SK-N-SH treated with all-trans-retinoic acid at 6 μM for 48 hours (cell line): Measurements from ENCODE around the gene COL16A1.

Source experiments
- ATAC-seq: fragments of 200-7000 bp; cut with Tn5 transposase; 3 replicates; pipeline ENCODE4 v1.9.1; 2020; ENCODE audit warnings: mild to moderate bottlenecking, moderate library complexity
- ARNTL ChIP-seq: fragments of 450-650 bp; formaldehyde crosslinking; IDR thresholded peaks from 2 replicates; pipeline ENCODE4 v1.5.0; 2020; ENCODE audit warnings: low read depth, mild to moderate bottlenecking, moderate library complexity, borderline replicate concordance
- BACH2 ChIP-seq: fragments of 250-450 bp; sonication (Bioruptor Pico); IDR thresholded peaks from 2 replicates; pipeline ENCODE4 v1.9.0; 2021; ENCODE audit warnings: mild to moderate bottlenecking, borderline replicate concordance
- CSDC2 ChIP-seq: fragments of 250-450 bp; sonication (Bioruptor Pico); IDR thresholded peaks from 2 replicates; pipeline ENCODE4 v1.5.0; 2020; ENCODE audit warnings: mild to moderate bottlenecking, moderate library complexity
- GLIS3 ChIP-seq: fragments of 250-450 bp; sonication (Bioruptor Pico); IDR thresholded peaks from 2 replicates; pipeline ENCODE4 v1.5.0; 2020; ENCODE audit warnings: mild to moderate bottlenecking, moderate library complexity
- ISL1 ChIP-seq: fragments of 250-450 bp; sonication (Bioruptor Pico); IDR thresholded peaks from 2 replicates; pipeline ENCODE4 v2.1.2; 2022; ENCODE audit warnings: mild to moderate bottlenecking, moderate library complexity
- OSR1 ChIP-seq: fragments of 250-450 bp; sonication (Bioruptor Pico); IDR thresholded peaks from 2 replicates; pipeline ENCODE4 v1.8.0; 2022; ENCODE audit warnings: moderate library complexity, mild to moderate bottlenecking, inconsistent platforms
- PPARA ChIP-seq: fragments of 250-450 bp; sonication (Bioruptor Pico); IDR thresholded peaks from 2 replicates; pipeline ENCODE4 v1.5.0; 2020; ENCODE audit warnings: mild to moderate bottlenecking, borderline replicate concordance
- RARB ChIP-seq: fragments of 250-450 bp; sonication (Bioruptor Pico); IDR thresholded peaks from 2 replicates; pipeline ENCODE4 v1.8.0; 2021; ENCODE audit warnings: mild to moderate bottlenecking, moderate library complexity
- SNAI2 ChIP-seq: fragments of 250-450 bp; sonication (Bioruptor Pico); IDR thresholded peaks from 2 replicates; pipeline ENCODE4 v1.5.0; 2020; ENCODE audit warnings: mild to moderate bottlenecking, moderate library complexity
- TOX ChIP-seq: fragments of 250-450 bp; sonication (Bioruptor Pico); IDR thresholded peaks from 2 replicates; pipeline ENCODE4 v1.8.0; 2021; ENCODE audit warnings: mild to moderate bottlenecking, moderate library complexity, borderline replicate concordance
- ZC3H10 ChIP-seq: fragments of 250-450 bp; sonication (Bioruptor Pico); IDR thresholded peaks from 2 replicates; pipeline ENCODE4 v1.5.1; 2021; ENCODE audit warnings: mild to moderate bottlenecking, moderate library complexity
- ZFP3 ChIP-seq: fragments of 250-450 bp; sonication (Bioruptor Pico); IDR thresholded peaks from 2 replicates; pipeline ENCODE4 v1.5.0; 2020; ENCODE audit warnings: mild to moderate bottlenecking, moderate library complexity
- ZFP30 ChIP-seq: fragments of 450-650 bp; formaldehyde crosslinking; IDR thresholded peaks from 2 replicates; pipeline ENCODE4 v1.5.0; 2022; ENCODE audit warnings: mild to moderate bottlenecking, moderate library complexity
- ZNF565 ChIP-seq: fragments of 450-650 bp; formaldehyde crosslinking; conservative IDR thresholded peaks from 2 replicates; pipeline ENCODE4 v1.5.0; 2020; ENCODE audit warnings: low read depth, mild to moderate bottlenecking, moderate library complexity
- ZNF70 ChIP-seq: fragments of 450-650 bp; formaldehyde crosslinking; IDR thresholded peaks from 2 replicates; pipeline ENCODE4 v1.5.0; 2020; ENCODE audit warnings: mild to moderate bottlenecking, moderate library complexity
- ZNF8 ChIP-seq: fragments of 450-650 bp; formaldehyde crosslinking; IDR thresholded peaks from 2 replicates; pipeline ENCODE4 v1.5.0; 2020; ENCODE audit warnings: mild to moderate bottlenecking, moderate library complexity
- TF ChIP-seq, protein P1 (sequence below): fragments of 250-450 bp; sonication (Bioruptor Pico); IDR thresholded peaks from 2 replicates; pipeline ENCODE4 v1.5.0; 2020; ENCODE audit warnings: mild to moderate bottlenecking, moderate library complexity
- TF ChIP-seq, protein P2 (sequence below): fragments of 250-450 bp; sonication (Bioruptor Pico); IDR thresholded peaks from 2 replicates; pipeline ENCODE4 v1.5.1; 2021; ENCODE audit warnings: mild to moderate bottlenecking, moderate library complexity

The COL16A1 gene

DNA sequence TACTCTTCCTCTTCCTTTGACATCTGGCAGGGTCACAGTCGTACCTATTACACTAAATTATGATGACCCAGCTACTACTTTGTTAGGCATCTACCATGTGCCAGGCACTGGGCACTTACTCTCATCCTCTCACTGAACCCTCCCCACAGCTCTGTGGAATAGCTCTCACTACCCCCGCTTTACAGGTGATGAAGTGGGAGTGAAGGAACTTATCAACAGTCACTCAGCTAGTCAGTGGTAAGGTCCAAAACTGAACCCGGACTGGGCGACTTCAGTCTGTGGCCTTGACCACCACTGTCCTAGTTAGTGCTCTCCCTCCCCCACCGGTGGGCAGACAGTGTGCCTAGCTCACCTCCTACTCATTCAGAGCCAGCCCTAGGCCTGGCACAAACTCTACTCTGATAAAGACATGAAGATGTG is 48.0 kb upstream of the COL16A1 start:
- TF ChIP-seq ARNTL (CRISPR knock-in tag) (no peak), SNAI2 (CRISPR knock-in tag) (no peak), TOX (CRISPR knock-in tag) (no peak), BACH2 (CRISPR knock-in tag) (no peak), OSR1 (no peak), GLIS3 (no peak), ZNF70 (CRISPR knock-in tag) (no peak), ISL1 (CRISPR knock-in tag) (no peak), ZFP30 (CRISPR knock-in tag) (no peak), ZNF565 (CRISPR knock-in tag) (no peak), ZFP3 (no peak), PPARA (CRISPR knock-in tag) (no peak)
- TF ChIP-seq, protein P1, sequence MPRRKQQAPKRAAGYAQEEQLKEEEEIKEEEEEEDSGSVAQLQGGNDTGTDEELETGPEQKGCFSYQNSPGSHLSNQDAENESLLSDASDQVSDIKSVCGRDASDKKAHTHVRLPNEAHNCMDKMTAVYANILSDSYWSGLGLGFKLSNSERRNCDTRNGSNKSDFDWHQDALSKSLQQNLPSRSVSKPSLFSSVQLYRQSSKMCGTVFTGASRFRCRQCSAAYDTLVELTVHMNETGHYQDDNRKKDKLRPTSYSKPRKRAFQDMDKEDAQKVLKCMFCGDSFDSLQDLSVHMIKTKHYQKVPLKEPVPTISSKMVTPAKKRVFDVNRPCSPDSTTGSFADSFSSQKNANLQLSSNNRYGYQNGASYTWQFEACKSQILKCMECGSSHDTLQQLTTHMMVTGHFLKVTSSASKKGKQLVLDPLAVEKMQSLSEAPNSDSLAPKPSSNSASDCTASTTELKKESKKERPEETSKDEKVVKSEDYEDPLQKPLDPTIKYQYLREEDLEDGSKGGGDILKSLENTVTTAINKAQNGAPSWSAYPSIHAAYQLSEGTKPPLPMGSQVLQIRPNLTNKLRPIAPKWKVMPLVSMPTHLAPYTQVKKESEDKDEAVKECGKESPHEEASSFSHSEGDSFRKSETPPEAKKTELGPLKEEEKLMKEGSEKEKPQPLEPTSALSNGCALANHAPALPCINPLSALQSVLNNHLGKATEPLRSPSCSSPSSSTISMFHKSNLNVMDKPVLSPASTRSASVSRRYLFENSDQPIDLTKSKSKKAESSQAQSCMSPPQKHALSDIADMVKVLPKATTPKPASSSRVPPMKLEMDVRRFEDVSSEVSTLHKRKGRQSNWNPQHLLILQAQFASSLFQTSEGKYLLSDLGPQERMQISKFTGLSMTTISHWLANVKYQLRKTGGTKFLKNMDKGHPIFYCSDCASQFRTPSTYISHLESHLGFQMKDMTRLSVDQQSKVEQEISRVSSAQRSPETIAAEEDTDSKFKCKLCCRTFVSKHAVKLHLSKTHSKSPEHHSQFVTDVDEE (CRISPR knock-in tag) = no peak
- TF ChIP-seq, all 23 proteins: peak for 0

DNA sequence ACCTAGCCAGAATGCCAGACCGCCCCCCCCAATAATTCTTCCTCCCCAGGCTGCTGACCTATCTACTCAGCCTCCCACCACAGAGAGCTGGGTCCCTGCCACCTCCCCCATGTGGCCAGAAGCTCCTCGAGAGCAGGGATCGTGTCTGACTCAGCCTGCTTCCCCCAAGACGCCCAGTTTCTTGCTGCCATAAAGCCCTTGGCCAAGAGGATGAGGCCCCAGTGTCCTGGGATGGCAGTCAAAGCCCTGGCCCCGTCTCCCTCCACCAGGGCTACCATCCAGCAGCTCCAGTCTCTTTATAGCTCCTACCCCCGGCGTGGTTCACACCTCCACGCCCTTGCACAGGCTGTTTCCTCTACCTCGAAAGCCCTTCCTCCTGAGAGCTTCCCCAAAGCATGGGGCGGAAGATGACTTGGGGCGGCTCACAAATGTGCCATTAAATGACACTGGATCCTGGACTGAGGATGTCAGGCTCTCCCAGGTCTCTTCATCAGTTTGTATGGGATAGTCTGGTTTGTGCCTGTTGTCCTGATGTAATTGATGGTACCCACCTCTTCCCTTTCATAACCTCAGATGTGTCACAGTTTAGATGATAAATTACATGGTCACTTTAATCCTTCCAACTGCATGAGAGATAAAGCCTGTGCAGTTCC is 47.2 kb upstream of the COL16A1 start:
- peak; percentile 12; the same call in 2 of the 3 replicates for ATAC-seq
- no peak for TF ChIP-seq ZNF8
- TF ChIP-seq OSR1 = no peak
- TF ChIP-seq CSDC2 = no peak
- no peak for TF ChIP-seq RARB (CRISPR knock-in tag)
- TF ChIP-seq, protein P2, sequence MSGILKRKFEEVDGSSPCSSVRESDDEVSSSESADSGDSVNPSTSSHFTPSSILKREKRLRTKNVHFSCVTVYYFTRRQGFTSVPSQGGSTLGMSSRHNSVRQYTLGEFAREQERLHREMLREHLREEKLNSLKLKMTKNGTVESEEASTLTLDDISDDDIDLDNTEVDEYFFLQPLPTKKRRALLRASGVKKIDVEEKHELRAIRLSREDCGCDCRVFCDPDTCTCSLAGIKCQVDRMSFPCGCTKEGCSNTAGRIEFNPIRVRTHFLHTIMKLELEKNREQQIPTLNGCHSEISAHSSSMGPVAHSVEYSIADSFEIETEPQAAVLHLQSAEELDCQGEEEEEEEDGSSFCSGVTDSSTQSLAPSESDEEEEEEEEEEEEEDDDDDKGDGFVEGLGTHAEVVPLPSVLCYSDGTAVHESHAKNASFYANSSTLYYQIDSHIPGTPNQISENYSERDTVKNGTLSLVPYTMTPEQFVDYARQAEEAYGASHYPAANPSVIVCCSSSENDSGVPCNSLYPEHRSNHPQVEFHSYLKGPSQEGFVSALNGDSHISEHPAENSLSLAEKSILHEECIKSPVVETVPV (CRISPR knock-in tag) = no peak

More for the DNA sequence above, 48.0 kb upstream of the COL16A1 start:
- ATAC-seq = no peak

DNA sequence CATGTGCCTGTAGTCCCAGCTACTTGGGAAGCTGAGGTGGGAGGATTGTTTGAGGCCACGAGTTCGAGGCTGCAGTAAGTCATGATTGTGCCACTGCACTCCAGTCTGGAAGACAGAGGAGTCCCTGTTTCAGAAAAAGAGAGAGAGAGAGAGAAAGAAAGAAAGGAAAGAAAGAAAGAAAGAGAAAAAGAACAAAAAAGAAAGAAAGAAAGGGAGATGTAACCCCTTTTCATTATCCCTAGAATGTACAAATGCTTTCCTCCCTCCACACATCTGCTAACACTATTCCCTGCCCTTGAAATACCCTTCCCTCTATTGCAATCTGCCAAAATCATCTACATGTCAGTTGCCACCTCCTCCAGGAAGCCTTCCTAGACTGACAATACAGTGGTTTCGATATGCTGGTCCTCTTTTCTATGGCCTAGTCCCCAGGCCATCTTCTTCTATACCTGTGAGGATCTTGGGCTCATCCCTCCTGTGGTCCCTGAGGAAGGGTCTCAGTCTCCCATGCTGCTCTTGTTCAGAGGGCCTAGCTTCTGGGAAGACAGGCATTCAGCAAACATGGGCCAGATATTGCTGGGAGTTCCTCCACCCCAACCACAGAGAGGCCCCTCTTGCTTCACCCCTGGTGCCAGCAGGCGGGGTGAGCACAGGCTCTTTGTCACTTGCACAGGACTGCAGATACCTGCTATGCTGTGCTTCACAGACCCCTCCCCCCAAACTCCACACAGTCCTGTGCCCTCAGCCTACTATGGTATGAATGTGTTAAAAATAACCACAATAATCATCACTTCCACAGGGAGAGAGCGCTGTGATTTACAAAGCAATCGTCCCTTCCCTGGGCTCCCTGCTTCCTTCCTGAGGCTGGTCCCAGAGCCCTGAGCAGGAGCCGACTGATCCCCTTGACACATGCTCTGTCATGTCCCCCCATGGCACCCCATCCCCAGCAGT is 46.2 kb upstream of the COL16A1 start:
- no peak for TF ChIP-seq OSR1
- no peak for TF ChIP-seq ZNF565 (CRISPR knock-in tag)
- TF ChIP-seq GLIS3 = no peak
- TF ChIP-seq ZFP30 (CRISPR knock-in tag) = no peak
- TF ChIP-seq CSDC2 = no peak
- TF ChIP-seq, protein P2 (CRISPR knock-in tag) = no peak
- no peak for TF ChIP-seq ZC3H10 (CRISPR knock-in tag)
- no peak for TF ChIP-seq PPARA (CRISPR knock-in tag)
- TF ChIP-seq, protein P1 (CRISPR knock-in tag) = no peak
- TF ChIP-seq ZNF70 (CRISPR knock-in tag) = no peak
- no peak for ATAC-seq
